Measurements from ENCODE around the gene SEPTIN1.

GRCh38 chr16:30348929-30349328 lies 33.4 kb downstream of the SEPTIN1 start:
- TF ChIP-seq POLR2AphosphoS5 (IDR thresholded peaks at IDR 0.05) (no peak), CTCF (IDR thresholded peaks at IDR 0.05) (no peak)

Data from esophagus muscularis mucosa (tissue), 3 donors.